Stomach smooth muscle (tissue), 2 donors: ENCODE data around the gene ADA.
"Not testable (repeated sequence)": the region's sequence is repeated elsewhere in the genome, so short reads cannot be mapped to it uniquely, and the experiment has no call there.

Experiments
- H3K27ac ChIP-seq: one replicate; pipeline ENCODE4 v1.7.0; 2013; ENCODE audit warnings: mild to moderate bottlenecking, low read length, inconsistent platforms
- H3K27me3 ChIP-seq, 2 donors: one replicate each; pipeline ENCODE4 v1.7.0; 2013; ENCODE audit warnings: low read length in 2 of 2; ENCODE audit not compliant: insufficient read depth in 2 of 2, control insufficient read depth in 1 of 2
- H3K36me3 ChIP-seq, 2 donors: one replicate each; pipeline ENCODE4 v1.7.0; 2013; ENCODE audit warnings: low read length in 2 of 2; ENCODE audit not compliant: control insufficient read depth in 2 of 2, insufficient read depth in 2 of 2
- H3K4me1 ChIP-seq: one replicate; pipeline ENCODE4 v1.7.0; 2013; ENCODE audit warnings: low read length; ENCODE audit not compliant: control insufficient read depth, insufficient read depth
- H3K4me3 ChIP-seq, 2 donors: one replicate each; pipeline ENCODE4 v1.7.0; 2013; ENCODE audit warnings: low read length in 2 of 2
- H3K9ac ChIP-seq, 2 donors: one replicate each; pipeline ENCODE4 v1.7.0; 2013; ENCODE audit warnings: low read length in 2 of 2, mild to moderate bottlenecking in 1 of 2
- H3K9me3 ChIP-seq, 2 donors: one replicate each; pipeline ENCODE4 v1.7.0; 2013; ENCODE audit warnings: low read length in 2 of 2; ENCODE audit not compliant: control insufficient read depth in 2 of 2
- donor health status: healthy.
- donor health status: Pancreatic carcinoma.

Gene ADA

GRCh38 chr20:44678242-44678641 lies 26.7 kb upstream of the ADA start:
- no peaks in the 10 kb centered on the region for H3K4me1 ChIP-seq
- H3K36me3 ChIP-seq: no peaks in the 10 kb centered on the region
- H3K27ac ChIP-seq: no peak overlapping the region
- H3K4me3 ChIP-seq: no peak overlapping the region
- H3K9me3 ChIP-seq: no peaks in the 10 kb centered on the region
- no peak overlapping the region for H3K9ac ChIP-seq
- H3K27me3 ChIP-seq: no peaks in the 10 kb centered on the region

- H3K9me3 ChIP-seq, H3K36me3 ChIP-seq, H3K9ac ChIP-seq, H3K4me1 ChIP-seq, H3K27ac ChIP-seq, H3K4me3 ChIP-seq, H3K27me3 ChIP-seq: not testable (repeated sequence)
These were observed 20.9 kb upstream of the ADA start for GRCh38 chr20:44672318-44672902.

- not testable (repeated sequence) for H3K4me3 ChIP-seq, H3K27ac ChIP-seq, H3K4me1 ChIP-seq, H3K9ac ChIP-seq, H3K27me3 ChIP-seq, H3K36me3 ChIP-seq, H3K9me3 ChIP-seq
These were observed 20.0 kb upstream of the ADA start for GRCh38 chr20:44671541-44671940.

GRCh38 chr20:44670851-44671250 lies 19.4 kb upstream of the ADA start:
- H3K4me3 ChIP-seq, H3K36me3 ChIP-seq, H3K9ac ChIP-seq, H3K27ac ChIP-seq, H3K9me3 ChIP-seq, H3K4me1 ChIP-seq, H3K27me3 ChIP-seq: not testable (repeated sequence)

GRCh38 chr20:44666066-44666465 lies 14.6 kb upstream of the ADA start:
- Histone ChIP-seq H3K27me3 (peaks cover 3 to 8% of the 10 kb centered on the region in 2 donors), H3K4me1 (no peaks in the 10 kb centered on the region), H3K36me3 (no peaks in the 10 kb centered on the region), H3K9ac (no peak overlapping the region), H3K27ac (no peak overlapping the region), H3K4me3 (no peak overlapping the region), H3K9me3 (no peaks in the 10 kb centered on the region)

- no peaks in the 10 kb centered on the region for H3K4me1 ChIP-seq
- no peaks in the 10 kb centered on the region for H3K9me3 ChIP-seq
- peaks cover 3 to 8% of the 10 kb centered on the region in 2 donors for H3K27me3 ChIP-seq
- no peak overlapping the region for H3K9ac ChIP-seq
- no peak overlapping the region for H3K4me3 ChIP-seq
- H3K36me3 ChIP-seq: no peaks in the 10 kb centered on the region
- H3K27ac ChIP-seq: no peak overlapping the region
These were observed 12.6 kb upstream of the ADA start for GRCh38 chr20:44664131-44664530.

- no peaks in the 10 kb centered on the region for H3K36me3 ChIP-seq
- no peaks in the 10 kb centered on the region for H3K9me3 ChIP-seq
- no peak overlapping the region for H3K9ac ChIP-seq
- H3K27ac ChIP-seq: no peak overlapping the region
- no peak overlapping the region for H3K4me3 ChIP-seq
- peaks cover 3 to 8% of the 10 kb centered on the region in 2 donors for H3K27me3 ChIP-seq
- no peaks in the 10 kb centered on the region for H3K4me1 ChIP-seq
These were observed 10.8 kb upstream of the ADA start for GRCh38 chr20:44662261-44662660.

GRCh38 chr20:44660581-44660980 lies 9.1 kb upstream of the ADA start:
- H3K27ac ChIP-seq: no peak overlapping the region
- peaks cover 3 to 8% of the 10 kb centered on the region in 2 donors for H3K27me3 ChIP-seq
- H3K4me3 ChIP-seq: no peak overlapping the region
- no peak overlapping the region for H3K9ac ChIP-seq
- H3K9me3 ChIP-seq: no peaks in the 10 kb centered on the region
- no peaks in the 10 kb centered on the region for H3K4me1 ChIP-seq
- H3K36me3 ChIP-seq: no peaks in the 10 kb centered on the region

- Histone ChIP-seq H3K4me3 (no peak overlapping the region), H3K27me3 (peaks cover 1 to 8% of the 10 kb centered on the region in 2 donors), H3K9ac (no peak overlapping the region), H3K9me3 (no peaks in the 10 kb centered on the region), H3K27ac (no peak overlapping the region), H3K4me1 (no peaks in the 10 kb centered on the region), H3K36me3 (no peaks in the 10 kb centered on the region)
These were observed 8.4 kb upstream of the ADA start for GRCh38 chr20:44659931-44660330.

- H3K4me1 ChIP-seq: no peaks in the 10 kb centered on the region
- H3K27me3 ChIP-seq: peaks cover 0 to 4% of the 10 kb centered on the region in 2 donors
- H3K9ac ChIP-seq: no peak overlapping the region
- H3K4me3 ChIP-seq: no peak overlapping the region
- no peaks in the 10 kb centered on the region for H3K36me3 ChIP-seq
- H3K9me3 ChIP-seq: no peaks in the 10 kb centered on the region
- H3K27ac ChIP-seq: no peak overlapping the region
These were observed 7.3 kb upstream of the ADA start for GRCh38 chr20:44658810-44659209.

GRCh38 chr20:44657875-44658274 lies 6.4 kb upstream of the ADA start:
- H3K9ac ChIP-seq: no peak overlapping the region
- no peak overlapping the region for H3K27ac ChIP-seq
- no peak overlapping the region for H3K4me3 ChIP-seq
- H3K36me3 ChIP-seq: no peaks in the 10 kb centered on the region
- H3K9me3 ChIP-seq: no peaks in the 10 kb centered on the region
- H3K4me1 ChIP-seq: peaks cover 5% of the 10 kb centered on the region
- peaks cover 0 to under 1% of the 10 kb centered on the region in 2 donors for H3K27me3 ChIP-seq
